GM18517 (cell line): ENCODE results near the gene ZFP62.
"Not testable (repeated sequence)": the region's sequence is repeated elsewhere in the genome, so short reads cannot be mapped to it uniquely, and the experiment has no call there.

Experiments used
- ATAC-seq: cut with Tn5 transposase; IDR thresholded peaks from one replicate; pipeline ENCODE4 v1.9.1; 2021; ENCODE audit warnings: mild to moderate bottlenecking, moderate library complexity; ENCODE audit not compliant: unreplicated experiment

ZFP62 gene

GRCh38 chr5:180860887-180861822 is at the start of gene ZFP62:
ZFP62 (minus strand) TSS chr5:180861276; CDS start chr5:180861219, 57 bp downstream.
- peak; percentile 68 for ATAC-seq

GRCh38 chr5:180910735-180911134 is 49.7 kb upstream of the ZFP62 start:
- ATAC-seq, result no peak

DNA sequence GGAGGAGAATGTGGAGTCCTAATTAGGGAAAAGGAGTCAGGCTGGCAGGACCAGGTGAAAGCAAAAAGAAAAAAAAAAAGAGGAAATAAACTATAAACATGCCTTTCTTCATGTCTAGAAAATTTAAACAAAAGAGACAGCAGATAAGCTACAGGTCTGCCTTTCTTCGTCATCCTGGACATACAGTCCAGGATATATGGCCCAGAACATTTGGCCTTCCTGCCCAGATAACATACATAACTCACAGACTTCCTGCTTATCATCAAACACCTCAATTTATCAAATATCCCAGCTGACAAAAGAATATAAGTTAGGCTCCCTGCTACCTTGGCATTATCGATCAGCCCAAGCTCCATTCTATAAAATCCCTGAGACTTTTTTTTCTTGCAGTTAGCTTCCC is 49.1 kb upstream of the ZFP62 start:
- ATAC-seq, result no peak

DNA sequence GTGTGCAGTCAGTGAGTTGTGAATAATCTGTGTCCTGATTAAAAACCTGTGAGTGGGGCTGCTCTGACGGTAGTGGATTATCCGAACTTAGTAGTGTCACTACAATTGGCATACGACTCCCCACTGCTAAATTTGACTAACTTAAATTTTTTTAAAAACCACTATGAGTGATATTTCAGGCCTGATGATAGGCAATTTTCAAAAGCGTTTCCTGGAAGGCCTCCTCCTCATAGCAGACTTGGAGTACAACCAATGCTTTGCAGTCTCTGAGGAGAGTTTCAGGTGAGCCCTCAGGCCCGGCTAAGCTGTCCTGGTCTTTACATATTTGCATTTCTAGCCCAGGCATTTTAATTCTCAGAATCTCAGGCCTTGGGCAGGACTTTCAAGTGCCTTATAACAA is 48.7 kb upstream of the ZFP62 start:
- no peak for ATAC-seq

DNA sequence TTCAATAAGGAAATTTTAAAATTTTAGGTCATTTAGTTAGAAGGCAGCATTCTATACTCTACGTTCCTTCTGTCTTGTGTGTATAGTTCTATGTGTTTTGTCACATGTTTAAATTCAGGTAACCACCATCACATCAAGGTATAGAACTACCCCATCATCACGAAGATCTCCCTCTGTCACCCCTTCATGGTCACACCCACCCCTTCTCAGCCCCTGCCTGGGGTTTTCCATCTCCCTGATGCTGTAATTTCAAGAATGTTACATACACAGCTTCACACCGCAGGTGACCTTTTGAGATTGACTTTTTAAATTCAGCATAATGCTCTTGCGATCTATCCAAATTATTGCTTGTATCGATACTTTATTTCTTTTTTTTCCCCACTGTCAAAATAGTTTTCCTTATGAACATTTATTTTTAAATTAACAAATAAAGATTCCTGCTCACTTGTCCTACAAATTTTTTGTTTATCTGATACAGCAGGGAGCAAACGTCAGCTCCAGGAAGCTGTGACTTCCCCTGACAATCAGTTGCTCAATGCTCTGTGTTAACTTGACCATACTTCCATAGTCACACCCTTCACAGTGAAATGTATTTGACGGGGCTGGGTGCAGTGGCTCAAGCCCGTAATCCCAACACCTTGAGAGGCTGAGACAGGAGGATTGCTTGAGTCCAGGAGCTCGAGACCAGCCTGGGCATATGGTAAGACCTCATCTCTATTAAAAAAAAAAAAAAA is 48.1 kb upstream of the ZFP62 start:
- ATAC-seq, result no peak

GRCh38 chr5:180908400-180908799 is 47.3 kb upstream of the ZFP62 start:
- ATAC-seq, result no peak

DNA sequence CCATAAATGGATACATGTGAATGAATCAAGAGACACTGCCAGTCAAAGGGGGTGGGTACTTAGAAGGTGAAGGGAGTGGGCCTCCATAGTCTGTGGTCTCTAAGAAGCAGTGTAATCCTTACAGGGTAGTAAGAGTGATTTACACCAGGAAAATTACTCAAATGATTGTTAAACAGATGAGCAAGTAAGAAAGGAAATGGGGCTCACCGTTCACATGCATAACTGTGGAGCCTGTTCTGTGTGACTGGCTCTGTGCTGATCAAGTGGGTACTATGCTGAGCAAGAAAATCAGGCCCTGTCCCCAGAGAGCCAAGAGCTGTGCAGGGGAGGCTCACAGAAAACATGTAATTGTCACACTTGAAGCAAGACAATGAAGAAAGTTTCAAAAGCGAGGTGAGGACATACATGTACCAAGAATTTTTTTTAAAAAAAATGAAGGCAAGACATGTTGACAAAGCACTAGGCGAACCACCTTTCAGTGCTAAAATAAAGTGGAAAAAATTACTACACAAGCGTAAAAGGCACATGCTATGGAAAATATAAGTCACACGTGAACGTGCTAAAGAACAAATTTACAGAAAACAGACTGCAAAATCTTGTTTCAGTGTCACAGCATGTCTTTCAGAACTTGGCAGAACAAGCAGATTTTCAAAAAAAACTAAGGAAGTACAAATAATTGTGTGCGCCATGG is 40.4 kb upstream of the ZFP62 start:
- no peak for ATAC-seq

DNA sequence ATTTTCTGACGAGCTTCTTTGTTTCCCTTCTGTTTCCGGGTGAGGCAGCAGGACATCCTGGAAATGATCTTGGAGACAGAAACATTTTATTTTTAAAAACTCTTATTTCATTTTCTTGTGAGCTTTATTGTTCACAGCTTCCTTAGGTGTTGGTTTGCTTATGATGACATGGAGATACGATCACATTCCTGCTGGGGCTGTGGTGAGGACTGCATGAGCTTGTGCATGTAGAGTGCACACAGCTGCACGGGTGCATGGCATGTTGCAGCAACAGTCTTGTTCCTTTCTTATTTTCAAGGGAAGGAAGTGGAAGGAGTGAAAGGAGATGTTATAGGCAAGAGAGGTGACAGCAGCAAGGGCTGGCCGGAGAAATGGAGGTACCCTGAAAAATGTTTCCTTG is 39.1 kb upstream of the ZFP62 start:
- ATAC-seq, result no peak

DNA sequence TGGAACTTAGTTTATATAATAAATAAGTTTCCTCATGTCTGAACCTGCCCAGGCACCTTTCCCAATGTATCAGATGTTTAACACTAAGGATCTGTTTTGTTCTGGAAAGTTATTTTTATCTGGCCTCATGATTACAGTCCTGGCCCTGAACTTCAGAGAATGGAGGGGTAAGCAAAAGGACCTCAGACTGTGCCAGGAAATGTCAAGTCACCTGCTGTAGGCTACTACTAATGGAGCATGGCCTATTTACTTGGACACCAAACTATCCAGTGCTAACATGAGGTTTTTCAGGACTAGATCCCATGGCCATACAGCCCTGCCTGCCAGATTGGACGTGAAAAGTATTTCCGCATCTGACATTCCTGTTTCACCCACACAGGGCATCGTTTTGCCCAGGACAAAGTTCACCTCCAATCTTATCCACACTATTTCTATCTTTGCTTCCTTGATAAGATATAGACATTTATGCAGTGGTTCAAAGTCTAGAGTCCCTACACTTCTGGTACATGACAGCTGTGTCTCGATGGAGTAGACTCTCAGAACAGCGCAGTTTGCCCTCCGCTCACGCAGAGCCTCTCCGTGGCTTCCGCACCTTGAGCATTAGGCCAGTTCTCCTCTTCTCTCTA is 37.7 kb upstream of the ZFP62 start, which contains the start of gene BTNL8:
TSS of gene BTNL8 (plus strand) at position 539 of the 626 bp plus-strand sequence. CDS start 152 bp downstream, outside the sequence.
- ATAC-seq, result no peak

- ATAC-seq, result not testable (repeated sequence)
Measured at GRCh38 chr5:180895330-180895729, 34.3 kb upstream of the ZFP62 start.

- ATAC-seq, result no peak
Measured at GRCh38 chr5:180889381-180889780, 28.3 kb upstream of the ZFP62 start.

DNA sequence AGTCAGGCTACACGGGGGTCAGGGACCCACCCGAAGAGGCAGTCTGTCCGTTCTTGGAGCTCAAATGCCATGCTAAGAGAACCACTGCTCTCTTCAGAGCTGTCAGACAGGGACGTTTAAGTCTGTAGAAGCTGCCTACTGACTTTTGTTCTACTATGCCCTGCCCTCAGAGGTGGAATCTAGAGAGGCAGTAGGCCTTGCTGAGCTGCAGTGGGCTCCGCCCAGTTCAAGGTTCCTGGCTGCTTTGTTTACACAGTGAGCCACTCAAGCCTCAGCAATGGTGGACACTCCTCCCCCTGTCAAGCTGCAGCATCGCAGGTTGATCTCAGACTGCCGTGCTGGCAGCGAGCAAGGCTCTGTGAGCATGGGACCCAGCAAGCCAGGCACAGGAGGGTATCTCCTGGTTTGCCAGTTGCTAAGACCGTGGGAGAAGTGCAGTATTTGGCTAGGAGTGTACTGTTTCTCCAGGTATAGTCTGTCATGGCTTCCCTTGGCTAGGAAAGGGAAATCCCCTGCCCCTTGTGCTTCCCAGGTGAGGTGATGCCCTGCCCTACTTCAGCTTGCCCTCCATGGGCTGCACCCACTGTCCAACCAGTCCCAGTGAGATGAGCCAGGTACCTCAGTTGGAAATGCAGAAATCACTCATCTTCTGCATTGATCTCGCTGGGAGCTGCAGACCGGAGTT is 24.9 kb upstream of the ZFP62 start:
- ATAC-seq, result not testable (repeated sequence)

- ATAC-seq, result no peak
Measured at GRCh38 chr5:180875860-180876426, 14.9 kb upstream of the ZFP62 start.

DNA sequence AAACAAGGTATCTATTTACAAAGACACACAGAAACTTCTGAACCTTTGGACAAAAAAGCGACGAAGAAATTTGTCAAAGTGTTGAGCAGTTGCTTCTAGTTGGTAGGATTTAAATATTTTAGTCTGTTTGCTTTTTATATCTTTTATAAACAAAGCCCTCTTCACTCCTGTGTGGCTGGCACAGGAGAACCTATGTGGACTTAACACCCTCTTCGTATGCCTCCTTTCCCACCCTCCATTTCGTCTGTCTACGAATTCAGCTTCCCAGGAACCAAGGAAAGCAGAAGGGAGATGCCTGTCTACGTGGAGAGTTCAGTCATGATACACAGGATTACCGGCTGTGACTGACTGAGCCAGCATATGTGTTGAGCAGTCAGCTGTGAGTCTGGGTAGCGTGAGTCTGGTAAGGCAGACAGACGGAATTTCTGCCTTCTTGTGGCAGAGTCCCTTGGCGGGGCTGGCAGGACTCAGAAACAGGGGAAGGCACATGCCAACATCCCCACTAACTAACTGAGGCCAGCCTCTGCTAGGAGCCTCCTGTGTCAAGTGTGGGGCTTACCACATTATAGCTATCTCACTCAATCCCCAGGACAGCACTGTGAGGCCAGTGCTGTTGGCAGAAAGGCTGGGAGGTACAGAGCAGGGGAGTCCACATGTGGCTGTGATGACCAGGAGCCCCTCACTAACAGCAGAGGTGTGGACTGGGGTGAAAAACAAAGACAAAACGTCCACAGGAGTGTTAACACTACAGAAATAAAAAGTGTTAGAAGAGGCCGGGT is 13.9 kb upstream of the ZFP62 start:
- ATAC-seq, result no peak

DNA sequence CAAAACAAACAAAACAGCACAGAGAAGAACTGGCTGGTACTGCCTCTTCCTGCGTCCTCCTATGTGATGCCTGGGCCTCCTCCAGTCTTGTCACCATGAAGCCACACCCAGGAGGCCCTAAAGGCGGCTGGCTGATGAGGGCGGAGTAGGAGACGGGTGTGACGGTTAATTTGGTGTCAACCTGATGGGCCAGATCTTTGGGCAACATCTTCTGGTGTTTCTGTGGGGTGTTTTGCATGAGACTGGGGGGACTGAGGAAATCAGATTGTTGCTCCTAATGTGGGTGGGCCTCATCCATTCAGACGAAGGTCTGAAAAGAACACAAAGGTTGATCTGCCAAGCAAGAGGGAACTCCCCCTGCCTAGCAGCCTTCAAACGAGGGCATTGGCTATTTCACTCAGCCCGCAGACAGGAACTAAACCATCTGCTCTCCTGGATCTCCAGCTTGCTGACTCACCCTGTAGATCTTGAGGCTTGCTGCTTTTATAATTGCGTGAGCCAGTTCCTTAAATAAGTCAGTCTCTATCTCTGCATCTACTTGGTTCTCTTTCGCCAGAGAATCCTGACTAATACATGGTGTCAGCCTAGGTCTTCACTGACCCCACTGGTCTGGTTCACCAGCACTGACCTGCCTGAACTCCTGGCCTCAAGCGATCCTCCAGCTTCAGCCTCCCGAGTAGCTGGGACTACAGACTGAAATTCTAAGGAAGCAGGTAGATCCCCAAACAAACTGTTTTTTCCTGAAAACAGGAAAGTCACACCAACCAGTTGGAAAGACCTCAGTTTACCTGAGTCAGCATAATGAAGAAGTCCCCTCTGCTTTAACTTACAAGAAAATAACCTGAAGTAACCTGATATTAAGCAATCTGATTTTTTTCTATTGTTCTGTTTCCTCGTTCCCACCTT is 12.8 kb upstream of the ZFP62 start:
- no peak for ATAC-seq

GRCh38 chr5:180872419-180872818 is 11.3 kb upstream of the ZFP62 start:
- ATAC-seq, result no peak

DNA sequence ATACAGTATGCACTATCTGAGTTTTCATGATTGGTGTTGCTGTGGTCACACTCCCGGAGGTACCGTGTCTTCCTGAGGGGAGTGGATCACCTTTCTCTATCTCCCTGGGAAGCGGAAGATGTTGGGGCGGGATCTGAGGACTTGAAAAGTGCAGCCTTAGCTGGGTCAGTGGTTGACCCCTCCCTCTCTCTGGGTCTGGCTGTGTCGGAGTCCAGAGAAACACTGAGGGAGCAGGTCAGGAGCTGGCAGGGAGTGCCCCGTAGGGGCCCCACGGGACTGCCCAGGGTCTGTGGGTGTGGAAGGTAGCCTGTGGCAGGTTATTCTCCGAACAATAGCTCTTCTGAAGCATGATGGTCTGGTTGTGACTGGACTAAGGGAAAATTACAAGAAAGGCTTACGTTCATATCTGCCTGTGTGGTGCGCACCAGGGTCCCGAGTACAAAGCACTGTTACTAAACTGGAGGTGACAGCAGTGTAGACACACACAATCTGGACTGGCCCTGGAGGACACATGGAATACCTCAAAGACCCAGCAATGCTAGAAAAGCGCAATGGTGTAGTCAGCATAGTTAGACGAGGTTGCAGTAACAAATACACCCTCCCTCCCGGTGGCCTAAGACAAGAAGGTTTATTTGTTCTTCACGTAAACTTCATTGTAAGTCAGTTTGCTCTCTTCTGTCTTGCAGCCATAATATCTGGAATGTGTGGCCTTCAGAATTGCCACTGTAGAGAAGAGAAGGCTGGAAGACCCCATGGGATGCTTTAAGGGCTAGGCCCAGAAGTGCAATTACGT is 9.4 kb upstream of the ZFP62 start:
- no peak for ATAC-seq
